GM18873 (cell line): Measurements from ENCODE around the gene QRFP.

Experiments used
- ATAC-seq: cut with Tn5 transposase; IDR thresholded peaks from one replicate; pipeline ENCODE4 v1.9.1; 2021; ENCODE audit warnings: mild to moderate bottlenecking, moderate library complexity, moderate number of reproducible peaks; ENCODE audit not compliant: unreplicated experiment, low FRiP score

The QRFP gene

DNA sequence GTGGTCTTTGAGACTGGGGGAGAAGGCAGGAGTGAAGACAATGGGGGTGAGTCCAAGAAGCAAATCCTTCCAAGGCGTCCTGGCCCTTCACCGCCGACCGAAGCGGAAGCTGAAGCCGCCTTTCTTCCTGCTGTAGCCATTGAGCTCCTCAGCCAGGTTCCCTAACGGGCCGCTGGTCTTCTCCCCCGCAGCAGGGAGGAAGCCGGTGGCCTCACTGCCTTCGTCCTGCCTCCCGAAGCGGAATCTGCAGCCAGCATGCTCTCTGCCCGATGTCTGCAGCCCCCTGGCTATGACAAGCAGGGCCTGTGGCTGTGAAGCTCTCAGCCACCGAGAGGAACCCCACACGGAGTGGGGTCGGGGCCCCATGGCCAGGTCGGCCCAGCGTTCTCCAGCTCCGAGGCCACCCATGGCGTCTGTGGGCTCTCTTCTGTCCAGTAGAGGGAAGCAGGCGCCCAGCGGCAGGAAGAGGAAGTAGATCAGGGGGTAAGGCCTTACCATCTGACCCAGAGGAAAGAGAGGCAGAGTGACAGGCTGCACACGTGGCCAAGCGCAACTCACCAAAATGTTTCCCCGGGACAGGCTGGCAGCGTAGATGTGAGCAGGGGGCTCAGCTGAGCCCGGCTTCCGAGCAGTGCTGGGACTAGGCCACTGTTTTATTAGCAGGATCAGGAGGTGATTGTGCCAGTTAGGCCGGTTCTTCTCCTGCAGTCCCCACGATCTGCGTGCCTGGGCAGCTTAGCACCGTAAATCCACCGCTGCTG, 3.1 kb downstream of the QRFP start:
- ATAC-seq = no peak

DNA sequence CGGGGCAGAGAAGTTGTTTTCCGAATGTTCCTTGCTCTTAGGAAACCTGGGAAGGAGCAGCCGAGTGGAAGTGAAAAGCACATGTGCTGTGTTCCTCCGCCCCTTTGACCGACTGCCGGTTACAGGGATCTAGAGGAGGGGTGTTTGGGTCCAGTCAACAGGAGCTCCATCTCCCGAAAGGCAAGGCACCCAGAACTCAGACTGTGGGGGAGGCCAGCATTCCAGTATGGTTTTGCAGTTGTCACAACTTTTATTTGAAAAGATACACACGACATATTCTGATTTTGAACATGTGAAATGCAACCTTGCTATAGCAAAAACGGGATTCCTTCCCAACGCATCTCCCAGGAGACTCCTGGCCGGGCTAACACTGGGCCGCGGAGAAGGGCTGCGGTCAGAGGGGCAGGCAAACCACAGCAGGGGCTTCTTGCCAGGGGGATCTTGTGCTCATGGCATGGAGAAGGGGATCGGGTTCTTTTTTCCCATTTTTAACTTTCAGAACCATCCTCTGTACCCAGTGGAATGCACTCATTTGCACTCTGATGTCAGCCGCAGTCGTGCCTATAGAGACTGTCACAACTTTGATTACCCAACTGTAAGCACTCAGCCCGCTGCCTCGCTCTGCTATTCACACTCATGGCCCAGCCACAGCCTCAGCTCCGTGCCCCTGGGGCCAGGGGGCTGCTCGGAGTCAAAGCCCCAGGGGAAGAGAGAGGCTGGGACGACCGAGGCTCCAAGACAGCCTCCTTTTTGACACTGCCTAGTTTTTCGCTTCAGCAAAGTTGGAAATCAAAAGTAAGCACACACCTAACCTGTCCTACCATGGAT, 3.9 kb downstream of the QRFP start:
- ATAC-seq = no peak

DNA sequence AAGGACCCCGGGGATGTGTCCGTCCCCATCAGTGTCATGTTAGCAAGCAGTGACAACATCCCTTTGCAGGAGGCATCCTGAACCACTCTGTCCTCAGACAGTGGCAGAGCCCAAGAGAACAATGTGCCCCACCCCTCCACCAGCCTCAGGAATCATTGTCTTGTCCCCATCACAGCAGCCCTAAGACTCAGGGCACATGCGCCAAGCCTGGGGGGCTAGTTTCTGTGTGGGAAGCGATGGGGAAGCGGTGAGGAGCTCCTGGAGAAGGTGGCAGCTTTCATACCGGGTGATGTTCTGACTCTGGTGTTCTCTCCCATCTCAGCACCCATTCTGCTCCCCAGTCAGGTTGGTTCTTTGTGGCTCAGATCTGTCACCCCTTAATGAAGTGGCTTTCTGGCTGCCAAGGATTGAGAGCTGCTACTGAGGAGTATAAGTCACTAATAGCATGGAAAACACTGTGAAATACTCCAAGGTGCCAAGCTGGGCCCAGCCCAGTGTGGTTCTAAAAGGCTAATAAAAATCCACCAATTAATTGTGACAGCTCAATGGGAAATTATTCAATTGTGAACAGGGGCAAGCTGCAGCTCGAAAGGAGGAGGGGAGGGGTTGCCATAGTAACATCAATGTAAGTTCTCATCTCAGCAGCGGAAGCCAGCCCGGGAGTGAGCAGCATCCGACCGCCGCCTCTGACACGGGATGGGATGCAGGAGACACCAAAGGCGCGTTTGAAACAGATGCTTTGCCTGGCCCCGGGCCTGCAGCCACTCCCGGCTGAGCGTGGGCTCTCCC, 4.7 kb downstream of the QRFP start:
- no peak for ATAC-seq

DNA sequence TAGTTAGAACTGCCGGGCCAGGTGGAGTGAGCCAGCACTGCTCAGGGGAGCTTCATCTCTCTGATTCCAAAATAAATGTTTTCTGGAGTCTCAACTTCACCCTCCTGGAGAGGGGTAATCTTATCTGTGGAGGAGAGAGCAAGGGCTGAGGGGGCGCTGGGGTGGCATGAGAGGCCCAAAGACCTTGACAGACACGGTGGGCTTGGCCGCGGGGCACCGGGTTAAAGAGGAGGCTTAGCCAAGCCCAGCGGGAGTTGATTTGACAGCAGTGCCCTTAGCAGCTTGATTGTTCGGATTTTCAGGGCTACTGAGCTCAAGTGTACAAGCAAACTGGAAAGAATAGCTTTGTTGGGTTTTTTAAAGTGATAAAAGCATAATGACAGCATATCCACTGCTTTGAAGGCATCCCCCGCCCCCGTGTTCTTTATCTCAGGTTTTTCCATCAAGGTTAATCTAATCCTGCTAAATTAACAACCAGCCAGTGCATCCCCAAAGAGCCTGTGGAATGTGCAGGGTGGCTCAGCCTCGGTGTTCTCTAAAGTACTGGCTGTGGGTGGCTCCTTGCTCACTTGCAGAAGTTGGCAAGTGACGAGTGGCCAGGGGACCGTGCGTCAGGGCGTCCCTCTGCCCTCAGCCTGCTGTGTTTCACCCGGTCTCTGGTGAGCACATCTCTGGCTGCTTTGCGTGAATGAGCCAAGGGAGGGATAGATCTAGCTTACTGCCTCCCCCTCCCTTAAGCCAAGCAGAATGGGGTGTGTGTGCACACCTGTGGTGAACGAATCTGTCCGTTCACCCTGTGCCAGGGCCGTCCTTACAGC, 5.5 kb downstream of the QRFP start:
- ATAC-seq = no peak

DNA sequence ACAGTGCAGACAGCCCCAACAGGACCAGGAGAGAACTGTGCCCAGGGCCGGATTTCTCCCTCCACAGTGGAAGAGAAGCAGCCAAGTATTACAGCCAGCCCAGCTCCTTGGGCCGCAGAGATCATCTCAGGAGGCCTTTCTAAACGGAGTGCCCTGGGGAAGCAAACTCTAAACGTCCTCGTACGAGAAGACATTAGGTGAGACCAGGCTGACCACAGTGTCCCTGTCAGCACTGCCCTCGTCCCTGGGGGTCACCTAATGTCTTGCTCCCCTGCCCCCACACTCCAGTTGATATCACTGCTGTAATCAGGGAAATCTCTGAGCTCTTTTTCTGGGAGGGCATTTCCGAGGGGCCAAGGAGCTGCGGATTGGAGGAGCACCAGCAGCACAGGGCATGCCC, 6.5 kb downstream of the QRFP start:
- ATAC-seq = no peak

DNA sequence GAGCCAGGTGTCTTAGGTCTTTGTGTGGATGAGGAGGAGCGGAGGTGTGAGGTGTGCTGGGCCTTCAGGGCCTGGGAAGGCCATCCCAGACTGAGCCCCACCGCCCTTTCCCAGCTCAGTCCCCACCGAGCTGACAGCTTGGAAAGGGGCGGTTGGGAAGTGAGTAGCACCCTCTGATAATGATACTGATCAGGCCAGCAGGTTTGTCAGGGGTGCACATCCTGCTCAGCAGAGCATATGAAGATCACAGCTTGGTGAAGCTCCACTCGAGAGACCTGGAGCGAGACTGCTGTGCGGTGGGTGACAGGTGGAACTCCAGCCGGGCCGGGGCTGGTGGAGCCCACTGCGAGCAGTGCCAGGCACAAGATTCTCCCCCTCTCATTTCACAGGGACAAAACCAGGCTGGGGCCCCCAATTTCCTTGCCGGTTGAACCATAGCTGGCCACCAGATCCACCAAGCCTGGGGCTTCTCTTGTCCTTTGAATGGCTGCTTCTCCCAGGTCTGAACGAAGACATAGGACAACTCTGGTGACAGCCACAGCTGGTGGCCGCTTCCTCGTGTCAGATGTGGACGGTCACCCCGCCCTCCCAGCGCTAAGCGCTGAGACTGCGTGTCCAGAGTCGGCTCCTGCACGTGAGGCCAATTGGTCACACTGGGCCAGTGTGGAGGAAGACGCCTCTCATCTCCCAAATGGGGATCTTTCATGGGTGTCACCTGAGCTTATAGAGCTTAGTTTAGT, 8.3 kb downstream of the QRFP start:
- no peak for ATAC-seq

DNA sequence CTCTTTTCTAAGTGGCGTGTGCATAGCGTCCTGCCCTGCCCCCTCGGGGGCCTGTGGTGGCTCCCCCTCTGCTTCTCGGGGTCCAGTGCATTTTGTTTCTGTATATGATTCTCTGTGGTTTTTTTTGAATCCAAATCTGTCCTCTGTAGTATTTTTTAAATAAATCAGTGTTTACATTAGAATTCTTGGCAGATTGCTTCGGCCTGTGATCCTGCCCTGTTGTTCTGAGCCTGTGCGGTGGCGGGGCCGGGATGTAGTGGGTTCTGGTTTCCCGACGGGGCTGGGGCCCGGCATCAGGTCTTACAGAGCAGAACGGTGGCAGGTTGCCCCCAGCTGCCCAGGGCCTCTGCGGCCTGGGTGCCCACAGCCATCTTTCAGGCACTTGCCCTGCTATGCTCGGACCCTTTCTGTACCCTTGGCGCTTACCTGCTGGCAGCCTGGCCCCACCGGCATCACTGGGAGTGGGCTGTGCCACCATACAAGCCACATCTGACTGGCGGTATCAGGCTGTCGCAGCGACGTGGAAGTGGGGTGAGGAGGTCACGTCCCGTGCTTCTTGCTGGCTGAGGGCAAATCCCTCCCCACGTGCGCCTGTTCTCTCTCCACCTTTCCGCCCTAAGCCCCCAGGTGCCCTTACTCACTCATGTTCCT, 9.0 kb downstream of the QRFP start:
- ATAC-seq = no peak

DNA sequence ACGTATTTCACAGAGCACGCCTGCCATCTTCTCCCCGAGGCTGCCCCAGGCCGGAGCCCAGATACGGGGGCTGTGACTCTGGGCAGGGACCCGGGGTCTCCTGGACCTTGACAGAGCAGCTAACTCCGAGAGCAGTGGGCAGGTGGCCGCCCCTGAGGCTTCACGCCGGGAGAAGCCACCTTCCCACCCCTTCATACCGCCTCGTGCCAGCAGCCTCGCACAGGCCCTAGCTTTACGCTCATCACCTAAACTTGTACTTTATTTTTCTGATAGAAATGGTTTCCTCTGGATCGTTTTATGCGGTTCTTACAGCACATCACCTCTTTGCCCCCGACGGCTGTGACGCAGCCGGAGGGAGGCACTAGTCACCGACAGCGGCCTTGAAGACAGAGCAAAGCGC, 9.6 kb downstream of the QRFP start:
- no peak for ATAC-seq

DNA sequence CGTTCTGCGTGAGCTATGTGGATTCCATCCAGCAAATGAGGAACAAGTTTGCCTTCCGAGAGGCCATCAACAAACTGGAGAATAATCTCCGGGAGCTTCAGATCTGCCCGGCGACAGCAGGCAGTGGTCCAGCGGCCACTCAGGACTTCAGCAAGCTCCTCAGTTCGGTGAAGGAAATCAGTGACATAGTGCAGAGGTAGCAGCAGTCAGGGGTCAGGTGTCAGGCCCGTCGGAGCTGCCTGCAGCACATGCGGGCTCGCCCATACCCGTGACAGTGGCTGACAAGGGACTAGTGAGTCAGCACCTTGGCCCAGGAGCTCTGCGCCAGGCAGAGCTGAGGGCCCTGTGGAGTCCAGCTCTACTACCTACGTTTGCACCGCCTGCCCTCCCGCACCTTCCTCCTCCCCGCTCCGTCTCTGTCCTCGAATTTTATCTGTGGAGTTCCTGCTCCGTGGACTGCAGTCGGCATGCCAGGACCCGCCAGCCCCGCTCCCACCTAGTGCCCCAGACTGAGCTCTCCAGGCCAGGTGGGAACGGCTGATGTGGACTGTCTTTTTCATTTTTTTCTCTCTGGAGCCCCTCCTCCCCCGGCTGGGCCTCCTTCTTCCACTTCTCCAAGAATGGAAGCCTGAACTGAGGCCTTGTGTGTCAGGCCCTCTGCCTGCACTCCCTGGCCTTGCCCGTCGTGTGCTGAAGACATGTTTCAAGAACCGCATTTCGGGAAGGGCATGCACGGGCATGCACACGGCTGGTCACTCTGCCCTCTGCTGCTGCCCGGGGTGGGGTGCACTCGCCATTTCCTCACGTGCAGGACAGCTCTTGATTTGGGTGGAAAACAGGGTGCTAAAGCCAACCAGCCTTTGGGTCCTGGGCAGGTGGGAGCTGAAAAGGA, 10.9 kb downstream of the QRFP start:
- ATAC-seq = no peak

DNA sequence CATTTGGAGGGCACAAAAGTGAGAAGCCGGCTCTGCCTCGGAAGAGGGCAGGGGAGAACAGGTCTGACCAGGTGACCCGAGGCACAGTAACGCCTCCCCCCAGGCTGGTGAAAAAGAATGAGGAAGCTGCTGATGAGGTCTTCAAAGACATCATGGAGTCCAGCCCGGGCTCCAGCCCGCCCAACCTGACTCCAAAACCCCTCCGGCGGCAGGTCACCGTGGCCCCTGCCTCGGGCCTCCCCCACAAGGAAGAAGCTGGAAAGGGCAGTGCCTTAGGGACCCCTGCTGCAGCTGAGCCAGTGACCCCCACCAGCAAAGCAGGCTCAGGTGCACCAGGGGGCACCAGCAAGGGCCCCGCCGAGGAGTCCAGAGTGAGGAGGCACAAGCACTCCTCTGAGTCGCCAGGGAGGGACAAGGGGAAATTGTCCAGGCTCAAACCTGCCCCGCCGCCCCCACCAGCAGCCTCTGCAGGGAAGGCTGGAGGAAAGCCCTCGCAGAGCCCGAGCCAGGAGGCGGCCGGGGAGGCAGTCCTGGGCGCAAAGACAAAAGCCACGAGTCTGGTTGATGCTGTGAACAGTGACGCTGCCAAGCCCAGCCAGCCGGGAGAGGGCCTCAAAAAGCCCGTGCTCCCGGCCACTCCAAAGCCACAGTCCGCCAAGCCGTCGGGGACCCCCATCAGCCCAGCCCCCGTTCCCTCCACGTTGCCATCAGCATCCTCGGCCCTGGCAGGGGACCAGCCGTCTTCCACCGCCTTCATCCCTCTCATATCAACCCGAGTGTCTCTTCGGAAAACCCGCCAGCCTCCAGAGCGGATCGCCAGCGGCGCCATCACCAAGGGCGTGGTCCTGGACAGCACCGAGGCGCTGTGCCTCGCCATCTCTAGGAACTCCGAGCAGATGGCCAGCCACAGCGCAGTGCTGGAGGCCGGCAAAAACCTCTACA, 11.8 kb downstream of the QRFP start:
- ATAC-seq = no peak

DNA sequence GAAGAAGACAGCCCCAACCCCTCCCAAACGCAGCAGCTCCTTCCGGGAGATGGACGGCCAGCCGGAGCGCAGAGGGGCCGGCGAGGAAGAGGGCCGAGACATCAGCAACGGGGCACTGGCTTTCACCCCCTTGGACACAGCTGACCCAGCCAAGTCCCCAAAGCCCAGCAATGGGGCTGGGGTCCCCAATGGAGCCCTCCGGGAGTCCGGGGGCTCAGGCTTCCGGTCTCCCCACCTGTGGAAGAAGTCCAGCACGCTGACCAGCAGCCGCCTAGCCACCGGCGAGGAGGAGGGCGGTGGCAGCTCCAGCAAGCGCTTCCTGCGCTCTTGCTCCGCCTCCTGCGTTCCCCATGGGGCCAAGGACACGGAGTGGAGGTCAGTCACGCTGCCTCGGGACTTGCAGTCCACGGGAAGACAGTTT, 12.5 kb downstream of the QRFP start:
- no peak for ATAC-seq

DNA sequence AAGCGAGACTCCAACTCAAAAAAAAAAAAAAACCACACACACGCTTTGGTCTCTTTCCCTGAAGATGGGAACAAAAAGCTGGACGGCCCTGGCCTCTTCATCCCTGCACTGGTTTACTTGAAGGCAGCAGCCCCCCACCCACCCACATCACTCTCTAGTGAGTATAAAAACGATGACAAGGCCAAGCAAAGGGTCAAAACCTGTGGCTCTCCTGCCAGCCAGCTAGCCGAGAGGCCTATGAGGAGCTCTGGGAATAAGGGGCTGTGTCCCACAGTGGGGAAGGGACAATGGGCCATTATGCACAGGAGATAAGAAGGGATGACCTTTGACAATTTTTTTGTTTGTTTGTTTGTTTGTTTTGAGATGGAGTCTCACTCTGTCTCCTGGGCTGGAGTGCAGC, 13.1 kb downstream of the QRFP start:
- no peak for ATAC-seq

DNA sequence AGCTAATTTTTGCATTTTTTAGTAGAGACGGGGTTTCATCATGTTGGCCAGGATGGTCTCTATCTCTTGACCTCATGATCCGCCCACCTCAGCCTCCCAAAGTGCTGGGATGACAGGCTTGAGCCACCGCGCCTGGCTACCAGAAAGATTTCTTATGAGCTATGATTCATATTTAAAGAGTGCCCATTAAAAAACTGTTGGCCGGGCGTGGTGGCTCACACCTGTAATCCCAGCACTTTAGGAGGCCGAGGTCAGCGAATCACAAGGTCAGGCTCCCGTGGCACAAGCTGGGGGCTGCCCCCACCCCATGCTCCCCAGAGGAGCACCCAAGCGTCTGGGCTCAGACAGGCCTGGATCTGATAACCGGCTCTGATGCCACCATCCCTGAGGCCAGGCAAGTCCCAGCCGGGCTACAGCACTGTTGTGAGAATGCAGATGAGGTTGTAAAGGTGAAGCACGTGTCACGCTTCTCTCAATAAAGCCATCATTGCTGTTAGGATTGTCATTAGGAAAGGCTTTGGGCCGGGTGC, 13.9 kb downstream of the QRFP start:
- no peak for ATAC-seq

DNA sequence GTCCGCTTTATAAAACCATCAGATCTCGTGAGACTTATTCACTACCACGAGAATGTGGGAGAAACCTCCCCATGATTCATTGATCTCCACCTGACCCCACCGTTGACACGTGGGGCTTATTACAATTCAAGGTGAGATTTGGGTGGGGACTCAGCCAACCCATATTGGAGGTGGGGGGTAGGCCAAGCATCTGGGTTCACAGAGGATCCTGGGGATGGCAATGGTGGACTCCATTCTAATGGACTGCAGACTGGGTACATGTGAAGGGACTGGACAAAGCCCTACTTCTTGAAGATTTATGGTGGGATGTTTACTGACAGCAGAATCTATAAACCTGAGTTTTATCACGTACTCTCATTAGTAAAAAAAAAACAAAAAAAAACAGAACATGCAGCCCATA, 15.1 kb downstream of the QRFP start:
- ATAC-seq = no peak

DNA sequence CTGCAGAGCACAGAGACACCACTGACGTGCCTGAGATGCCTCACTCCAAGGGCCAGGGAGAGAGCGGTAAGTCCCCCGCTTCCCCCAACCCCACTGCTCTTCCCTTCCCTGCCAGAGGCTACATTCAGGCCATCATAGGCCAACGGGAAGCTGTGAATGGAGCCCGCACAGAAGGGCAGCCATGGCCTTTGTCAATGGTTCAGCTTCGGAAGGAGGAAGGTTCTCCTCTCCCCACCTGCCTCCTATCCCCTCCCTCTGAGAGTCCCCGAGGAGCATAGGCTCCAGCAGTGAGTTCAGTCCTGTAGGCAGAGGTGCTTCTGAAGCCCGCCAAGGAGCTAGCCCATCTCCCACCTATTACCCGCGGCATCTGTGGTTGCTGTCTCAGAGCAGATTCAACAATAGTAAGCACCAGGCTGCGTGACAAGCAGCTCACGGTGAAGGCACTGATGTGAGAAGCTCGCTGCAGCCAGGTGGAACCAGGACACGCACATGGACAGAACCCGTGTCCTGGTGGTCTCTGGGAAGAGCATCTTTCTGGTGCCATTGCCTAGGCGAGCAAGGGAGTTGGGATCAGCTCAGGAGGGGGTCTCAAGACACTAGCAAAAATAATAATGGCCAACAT, 15.9 kb downstream of the QRFP start:
- no peak for ATAC-seq

DNA sequence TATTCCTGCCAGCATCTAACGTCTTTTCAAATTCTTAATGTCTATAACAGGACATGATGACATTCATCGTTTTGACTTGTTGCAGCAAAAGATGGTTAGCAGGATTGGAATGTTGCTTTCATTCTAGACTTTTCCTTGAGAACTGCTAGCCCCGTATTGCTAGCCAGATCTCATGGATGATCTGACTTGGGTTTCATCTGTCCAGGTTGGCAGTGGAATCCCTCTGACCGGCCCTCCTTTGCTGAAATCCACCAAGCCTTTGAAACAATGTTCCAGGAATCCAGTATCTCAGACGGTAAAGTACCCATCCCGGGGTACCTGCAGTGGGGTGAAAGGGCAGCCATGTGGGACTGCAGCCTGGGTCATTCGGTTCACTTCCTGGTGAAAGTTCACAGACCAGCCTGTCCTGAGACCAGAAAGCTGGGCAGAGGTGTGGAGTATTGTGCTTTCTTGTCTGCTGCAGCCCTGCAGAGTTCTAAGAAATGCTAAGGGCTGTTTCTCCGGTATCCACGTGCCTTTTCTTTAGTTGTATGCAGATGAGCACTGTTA, 16.7 kb downstream of the QRFP start:
- no peak for ATAC-seq
